GM21576 (cell line): Measurements from ENCODE around the gene RTEL1.
"Not testable (repeated sequence)": the region's sequence is repeated elsewhere in the genome, so short reads cannot be mapped to it uniquely, and the experiment has no call there.

ENCODE experiments used
- ATAC-seq: cut with Tn5 transposase; IDR thresholded peaks from one replicate; pipeline ENCODE4 v1.9.1; 2021; ENCODE audit warnings: mild to moderate bottlenecking, moderate library complexity; ENCODE audit not compliant: unreplicated experiment

The RTEL1 gene

DNA sequence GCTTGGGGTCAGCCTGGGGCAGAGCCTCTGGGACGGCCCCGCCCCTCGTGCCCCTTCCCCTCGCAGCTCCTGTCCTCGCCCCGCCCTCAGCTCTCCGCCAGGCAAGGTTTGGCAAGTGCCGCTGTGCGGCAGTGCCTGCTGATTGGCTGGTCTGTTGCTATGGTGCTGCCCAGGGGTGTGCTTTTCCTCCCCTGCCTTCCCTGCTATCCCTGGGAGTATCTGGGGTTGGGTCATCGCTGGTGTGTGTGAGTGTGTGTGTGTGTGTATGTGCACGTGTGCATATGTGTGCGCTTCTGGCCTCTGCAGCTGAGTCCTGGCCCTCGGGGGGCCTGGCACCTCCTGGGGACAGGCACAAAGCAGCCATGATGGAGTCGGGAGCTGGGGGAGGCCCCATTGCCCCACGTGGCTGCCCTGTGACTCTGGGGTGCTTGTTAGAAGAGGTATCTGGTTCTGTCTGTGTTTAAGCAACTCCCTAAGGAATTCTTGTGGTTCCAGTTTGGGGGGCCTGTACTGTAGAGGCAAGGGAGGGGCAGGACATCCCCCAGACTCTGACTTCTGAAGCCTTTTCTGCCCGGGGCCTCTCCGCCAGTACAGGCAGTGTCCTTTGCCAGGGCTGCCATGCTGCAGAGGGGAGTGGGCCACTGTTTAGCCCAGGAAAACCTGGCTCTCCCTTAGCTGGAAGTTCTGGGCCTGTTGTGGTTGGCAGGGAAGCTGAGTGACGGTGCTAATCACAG is 6.9 kb downstream of the RTEL1 start:
- no peak for ATAC-seq

- ATAC-seq, result no peak
These were observed 7.6 kb downstream of the RTEL1 start for GRCh38 chr20:63665708-63666107.

DNA sequence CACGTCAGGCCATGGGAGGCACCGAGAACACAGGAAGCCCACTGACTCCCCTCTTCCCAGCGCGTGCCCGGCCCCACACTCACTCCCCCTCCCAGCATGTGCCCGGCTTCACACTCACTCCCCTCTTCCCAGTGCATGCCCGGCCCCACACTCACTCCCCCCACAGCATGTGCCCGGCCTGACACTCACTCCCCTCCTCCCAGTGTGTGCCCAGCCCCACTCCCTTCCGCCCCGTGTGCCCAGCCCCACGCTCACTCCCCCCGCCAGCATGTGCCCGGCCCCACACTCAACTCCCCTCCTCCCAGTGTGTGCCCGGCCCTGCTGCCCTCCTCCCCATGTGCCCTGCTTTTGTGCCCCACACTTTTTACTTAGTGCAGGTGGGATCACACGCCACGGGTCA is 9.7 kb downstream of the RTEL1 start:
- no peak for ATAC-seq

- ATAC-seq, result no peak
These were observed 10.2 kb downstream of the RTEL1 start for GRCh38 chr20:63668351-63668750.

DNA sequence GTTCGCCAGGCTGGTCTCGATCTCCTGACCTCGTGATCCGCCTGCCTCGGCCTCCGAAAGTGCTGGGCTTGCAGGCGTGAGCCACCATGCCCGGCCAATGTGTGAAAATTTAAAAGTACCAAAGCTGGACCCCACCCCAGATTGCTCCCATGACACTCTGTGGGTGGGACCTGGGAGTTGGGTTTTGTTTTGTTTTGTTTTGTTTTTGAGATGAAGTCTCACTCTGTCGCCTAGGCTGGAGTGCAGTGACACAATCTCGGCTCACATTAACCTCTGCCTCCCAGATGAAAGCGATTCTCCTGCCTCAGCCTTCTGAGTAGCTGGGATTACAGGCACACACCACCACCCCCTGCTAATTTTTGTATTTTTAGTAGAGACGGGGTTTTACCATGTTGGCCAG is 13.6 kb downstream of the RTEL1 start:
- not testable (repeated sequence) for ATAC-seq

DNA sequence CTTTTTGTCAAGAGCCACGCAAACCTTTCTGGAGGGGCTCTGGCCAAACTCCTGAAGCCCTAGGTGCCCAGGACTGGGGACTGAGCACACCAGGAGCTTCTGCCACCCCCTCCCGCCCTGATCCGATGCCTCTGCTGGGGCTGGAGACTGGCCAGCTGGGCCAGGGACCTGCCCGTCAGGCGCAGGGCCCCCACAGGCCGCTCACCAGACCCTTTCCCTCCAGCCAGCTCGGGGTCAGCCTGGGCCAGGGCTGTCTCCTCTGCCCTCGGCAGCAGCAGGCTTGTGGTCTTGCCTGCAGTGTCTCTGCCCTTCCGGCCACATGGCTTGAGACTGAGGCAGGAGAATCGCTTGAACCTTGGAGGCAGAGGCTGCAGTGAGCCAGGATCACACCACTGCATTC is 14.6 kb downstream of the RTEL1 start:
- ATAC-seq, result no peak

DNA sequence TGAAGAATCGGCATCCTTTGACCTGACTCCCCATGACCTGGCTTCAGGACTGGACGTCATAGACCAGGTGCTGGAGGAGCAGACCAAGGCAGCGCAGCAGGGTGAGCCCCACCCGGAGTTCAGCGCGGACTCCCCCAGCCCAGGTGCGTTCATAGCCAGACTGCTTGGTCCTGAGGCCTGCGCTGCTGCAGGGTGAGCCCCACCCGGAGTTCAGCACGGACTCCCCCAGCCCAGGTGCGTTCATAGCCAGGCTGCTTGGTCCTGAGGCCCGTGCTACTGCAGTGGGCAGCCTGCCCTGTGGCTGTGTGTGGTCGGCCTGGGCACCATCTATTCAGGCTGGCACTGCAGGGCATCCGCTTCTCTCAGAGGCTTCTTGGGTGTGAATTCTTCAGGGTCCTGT is 15.8 kb downstream of the RTEL1 start:
- ATAC-seq, result no peak

GRCh38 chr20:63675681-63676368 is 17.7 kb downstream of the RTEL1 start:
- ATAC-seq, result no peak

GRCh38 chr20:63678071-63678470 is 20.0 kb downstream of the RTEL1 start:
- no peak for ATAC-seq

DNA sequence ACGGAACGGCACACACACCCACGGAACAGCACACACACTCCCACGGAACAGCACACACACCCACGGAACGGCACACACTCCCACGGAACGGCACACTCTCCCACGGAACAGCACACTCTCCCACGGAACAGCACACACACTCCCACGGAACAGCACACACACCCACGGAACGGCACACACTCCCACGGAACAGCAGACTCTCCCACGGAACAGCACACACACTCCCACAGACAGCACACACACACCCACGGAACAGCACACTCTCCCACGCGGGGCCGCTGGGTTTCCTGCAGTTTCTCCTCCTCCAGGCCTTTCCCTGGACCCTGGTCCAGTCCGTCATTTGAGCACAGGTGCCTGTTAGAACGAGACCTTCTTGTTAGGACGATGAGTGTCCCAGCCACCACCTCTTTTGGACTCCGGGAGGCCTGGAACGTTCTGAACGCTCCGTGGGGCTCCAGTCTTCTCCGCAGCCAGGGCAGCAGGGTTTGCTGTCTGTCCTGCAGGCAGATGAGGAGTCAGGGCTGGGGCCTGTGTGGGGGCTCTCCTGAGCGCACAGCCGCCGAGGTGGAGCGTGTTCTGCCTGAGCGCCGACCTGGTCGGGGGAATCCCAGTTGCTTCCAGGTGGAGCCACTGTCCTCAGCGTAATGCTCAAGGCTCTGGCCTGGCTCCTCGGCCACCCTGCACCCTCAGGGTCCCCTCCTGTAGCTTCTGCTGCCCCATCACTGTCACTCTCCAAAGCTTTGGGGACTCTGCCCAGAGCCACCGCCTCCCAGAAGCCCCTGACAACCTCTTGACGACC is 20.8 kb downstream of the RTEL1 start:
- no peak for ATAC-seq

GRCh38 chr20:63679799-63680305 is 21.7 kb downstream of the RTEL1 start:
- ATAC-seq, result no peak

- ATAC-seq, result no peak
These were observed 22.3 kb downstream of the RTEL1 start for GRCh38 chr20:63680427-63680826.

- ATAC-seq, result no peak
These were observed 22.9 kb downstream of the RTEL1 start for GRCh38 chr20:63680857-63681608.

GRCh38 chr20:63681609-63682142 is 23.6 kb downstream of the RTEL1 start:
- no peak for ATAC-seq

- ATAC-seq, result no peak
These were observed 24.4 kb downstream of the RTEL1 start for GRCh38 chr20:63682384-63683139.

DNA sequence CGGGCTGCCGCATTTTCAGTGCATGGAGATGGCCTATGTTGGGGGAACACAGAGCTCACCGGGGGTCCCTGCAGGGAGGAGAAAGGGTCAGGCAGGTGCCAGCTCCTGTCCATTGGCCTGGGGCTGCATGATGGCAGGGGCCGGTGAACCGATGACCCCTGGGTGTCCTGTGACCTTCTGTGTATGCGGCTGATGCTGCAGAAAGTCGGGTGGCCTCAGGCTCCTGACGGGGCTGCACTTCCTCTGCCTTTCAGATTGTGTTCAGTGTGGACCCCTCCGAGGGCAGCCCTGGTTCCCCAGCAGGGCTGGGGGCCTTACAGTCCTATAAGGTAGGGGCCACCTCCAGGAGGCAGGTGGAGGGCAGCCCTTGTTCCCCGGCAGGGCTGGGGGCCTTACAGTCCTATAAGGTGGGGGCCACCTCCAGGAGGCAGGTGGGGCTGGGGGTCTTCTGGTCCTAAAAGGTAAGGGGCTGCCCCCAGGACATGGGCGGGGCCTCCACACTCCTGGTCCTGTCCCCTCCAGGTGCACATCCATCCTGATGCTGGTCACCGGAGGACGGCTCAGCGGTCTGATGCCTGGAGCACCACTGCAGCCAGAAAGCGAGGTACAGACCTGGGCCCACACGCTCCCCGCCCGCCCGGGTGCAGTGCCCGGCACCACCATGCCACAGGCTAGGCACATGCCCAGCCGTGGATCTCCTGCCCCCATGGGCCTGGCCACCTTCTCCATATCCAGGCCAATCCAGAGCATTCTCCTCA is 27.3 kb downstream of the RTEL1 start:
- ATAC-seq, result no peak

DNA sequence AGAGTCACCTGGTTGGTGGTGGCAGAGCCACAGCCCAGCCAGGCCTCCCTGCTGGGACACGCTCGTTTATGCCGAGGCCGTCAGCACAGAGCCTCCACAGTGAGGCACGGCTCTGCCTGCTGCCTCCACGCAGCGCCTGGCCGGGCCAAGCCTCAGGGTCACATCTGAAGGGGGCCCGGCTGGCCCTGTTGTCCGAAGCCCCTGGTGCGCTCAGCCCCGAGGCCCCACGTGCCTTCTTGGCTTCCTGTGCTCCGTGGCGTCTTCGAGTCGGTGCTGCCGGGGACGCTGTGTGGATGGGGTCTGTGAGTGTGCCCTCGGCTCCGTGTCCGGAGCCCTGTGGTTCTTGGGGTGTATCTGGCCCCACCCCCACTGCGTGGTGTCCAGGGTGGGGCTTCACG is 28.0 kb downstream of the RTEL1 start:
- ATAC-seq, result no peak

GRCh38 chr20:63686492-63687321 is 28.6 kb downstream of the RTEL1 start:
- no peak for ATAC-seq
